ENCODE data around the gene PRKN.

DNA sequence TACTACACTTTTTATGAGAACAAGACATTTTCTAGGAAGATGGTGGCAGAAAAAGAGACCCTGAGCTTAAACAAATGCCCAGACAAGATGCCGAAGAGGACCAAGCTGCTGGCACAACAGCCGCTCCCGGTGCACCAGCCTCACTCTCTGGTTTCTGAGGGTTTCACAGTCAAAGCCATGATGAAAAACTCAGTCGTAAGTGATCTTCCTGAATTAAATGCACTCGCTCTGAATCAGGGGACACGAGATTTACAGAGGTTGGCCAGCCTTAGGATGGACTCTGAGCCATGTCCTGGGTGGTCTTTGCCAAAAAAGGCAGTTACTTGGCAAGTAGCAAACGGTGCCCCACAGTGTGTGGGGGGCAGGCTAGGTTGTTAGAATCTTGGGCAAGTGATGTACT is 631 bp upstream of the PRKN start:
- no peak for TF ChIP-seq CTCF (IDR thresholded peaks at IDR 0.05)
- TF ChIP-seq POLR2A (IDR thresholded peaks at IDR 0.05), result no peak

Measured in thyroid gland (tissue), 4 donors.